K562 (cell line): ENCODE results near the gene SPHKAP. TPM values are rescaled to one million over a fixed set of nuclear protein-coding genes. Genes with fewer than 3 reads are reported as not detected.

ENCODE experiments used
- ATAC-seq: fragments of 200-7000 bp; cut with Tn5 transposase; 3 replicates; pipeline ENCODE4 v1.9.1; 2020; ENCODE audit warnings: moderate library complexity
- BruUV-seq: library from RNA; stranded (reverse); fragments of 400-500 nt; replicated peaks from 2 replicates; lab custom pipeline; 2021; lab: Mats Ljungman, UMichigan
- CTCF ChIA-PET: fragments of 300-600 bp; formaldehyde crosslinking; extraction: SDS; loops from one replicate; lab custom pipeline; 2021; ENCODE audit warnings: low intra/inter-chr PET ratio; lab: Yijun Ruan, JAX
- POLR2A ChIA-PET: fragments of 300-600, 350-650 bp; sonication (Branson Sonifier 250); formaldehyde crosslinking; extraction: SDS; loops from one replicate; lab custom pipeline; 2021; ENCODE audit warnings: antibody characterized with exemption, inconsistent platforms; lab: Yijun Ruan, JAX
- DNase-seq, 4 experiments: peaks; one replicate each; pipeline versions ENCODE4 v3.0.0 to v3.0.0-alpha.2; 2011 to 2018; ENCODE audit warnings: low spot score in 3 of 4, mixed read lengths in 3 of 4; ENCODE audit errors: extremely low read depth in 1 of 4
- FAIRE-seq: peaks from 2 replicates; lab custom pipeline; 2011; peaks lifted over from hg19 to GRCh38; lab: Jason Lieb, UNC
- H2AFZ ChIP-seq: 2 replicates; pipeline ENCODE4 v1.6.0; 2011; ENCODE audit warnings: low read depth, low read length, control low read depth, inconsistent platforms
- H3K27ac ChIP-seq: fragments of 200-600 bp; 3 replicates; pipeline ENCODE4 v1.8.0; 2011; ENCODE audit warnings: low read depth, mild to moderate bottlenecking, control low read depth, inconsistent platforms, low read length, moderate library complexity, mixed read lengths; ENCODE audit errors: extremely low read depth
- H3K27me3 ChIP-seq, 2 experiments: fragments of 300-600 bp in 1 of 2; 2 replicates in 1 of 2; 3 replicates in 1 of 2; pipeline versions ENCODE4 v1.6.0 to v1.8.0; 2011; ENCODE audit warnings: inconsistent platforms in 2 of 2, low read length in 2 of 2, mild to moderate bottlenecking in 1 of 2, mixed read lengths in 1 of 2, moderate library complexity in 1 of 2; ENCODE audit not compliant: control insufficient read depth in 2 of 2, insufficient read depth in 2 of 2
- H3K36me3 ChIP-seq: fragments of 300-600 bp; 3 replicates; pipeline ENCODE4 v1.8.0; 2011; ENCODE audit warnings: mild to moderate bottlenecking, low read length, inconsistent platforms; ENCODE audit not compliant: control insufficient read depth, insufficient read depth
- H3K4me1 ChIP-seq, 2 experiments: fragments of 200-600 bp in 1 of 2; replicated peaks in 1 of 2; 2 replicates in 1 of 2; 3 replicates in 1 of 2; pipeline versions ENCODE4 v1.5.1 to v1.8.0; 2011; ENCODE audit warnings: inconsistent platforms in 2 of 2, low read length in 2 of 2, mild to moderate bottlenecking in 1 of 2, mixed read lengths in 1 of 2, moderate library complexity in 1 of 2; ENCODE audit not compliant: control insufficient read depth in 2 of 2, insufficient read depth in 2 of 2
- H3K4me2 ChIP-seq: 2 replicates; pipeline ENCODE4 v1.6.1; 2011; ENCODE audit warnings: low read length, control low read depth, inconsistent platforms, mixed read lengths; ENCODE audit not compliant: insufficient read depth
- H3K4me3 ChIP-seq: fragments of 200-600 bp; sonication (generic), shearing (Covaris generic); 2 replicates; pipeline ENCODE4 v1.5.1; 2016; ENCODE audit warnings: control low read depth, inconsistent platforms
- H3K79me2 ChIP-seq: fragments of 200-600 bp; 3 replicates; pipeline ENCODE4 v1.8.0; 2011; ENCODE audit warnings: low read length, inconsistent platforms; ENCODE audit not compliant: control insufficient read depth, insufficient read depth
- H3K9ac ChIP-seq, 2 experiments: 2 replicates each; pipeline versions ENCODE4 v1.6.0 to v1.6.1; 2011; ENCODE audit warnings: low read depth in 2 of 2, low read length in 2 of 2, control low read depth in 1 of 2, inconsistent platforms in 1 of 2, mild to moderate bottlenecking in 1 of 2, mixed read lengths in 1 of 2; ENCODE audit not compliant: insufficient read depth in 1 of 2
- H3K9me1 ChIP-seq: one replicate; pipeline ENCODE4 v1.6.0; 2011; ENCODE audit warnings: inconsistent platforms, mild to moderate bottlenecking, low read length, moderate library complexity; ENCODE audit not compliant: control insufficient read depth, insufficient read depth
- H3K9me3 ChIP-seq: replicated peaks from 2 replicates; pipeline ENCODE4 v1.5.1; 2011; ENCODE audit warnings: low read depth, low read length, inconsistent platforms; ENCODE audit not compliant: control insufficient read depth, insufficient read depth
- H4K20me1 ChIP-seq: replicated peaks from 2 replicates; pipeline ENCODE4 v1.6.1; 2011; ENCODE audit warnings: low read length, inconsistent platforms, mixed read lengths; ENCODE audit not compliant: control insufficient read depth, insufficient read depth
- CTCFL ChIP-seq: IDR thresholded peaks from 2 replicates; pipeline ENCODE4 v1.6.1; 2011; ENCODE audit warnings: borderline replicate concordance, low read depth, mild to moderate bottlenecking, moderate library complexity, low read length; ENCODE audit not compliant: insufficient read depth, poor library complexity, severe bottlenecking
- E2F8 ChIP-seq: fragments of 450-650 bp; IDR thresholded peaks from 2 replicates; pipeline ENCODE4 v1.7.1; 2018; ENCODE audit warnings: mild to moderate bottlenecking, low read depth; ENCODE audit not compliant: partially characterized antibody
- EHMT2 ChIP-seq: fragments of 450-650 bp; IDR thresholded peaks from 2 replicates; pipeline ENCODE4 v1.6.1; 2018; ENCODE audit warnings: antibody characterized with exemption
- HDAC3 ChIP-seq: fragments of 450-650 bp; IDR thresholded peaks from 2 replicates; pipeline ENCODE4 v1.6.1; 2018; ENCODE audit warnings: borderline replicate concordance, mild to moderate bottlenecking, moderate library complexity; ENCODE audit not compliant: partially characterized antibody
- ILF3 ChIP-seq: fragments of 450-650 bp; IDR thresholded peaks from 2 replicates; pipeline ENCODE4 v1.6.1; 2018; ENCODE audit warnings: antibody characterized with exemption, mild to moderate bottlenecking, moderate library complexity, borderline replicate concordance
- MCM7 ChIP-seq, 2 experiments: fragments of 450-650 bp; IDR thresholded peaks; 2 replicates each; pipeline ENCODE4 v1.6.1; 2016 to 2018
- STAT5B ChIP-seq: fragments of 250-450 bp; sonication (Bioruptor Pico); IDR thresholded peaks from 2 replicates; pipeline ENCODE4 v1.8.0; 2021; ENCODE audit warnings: mild to moderate bottlenecking, inconsistent platforms
- TSC22D4 ChIP-seq: fragments of 450-650 bp; IDR thresholded peaks from 2 replicates; pipeline ENCODE4 v1.6.1; 2016; ENCODE audit warnings: missing genetic modification characterization, missing biosample characterization, control low read depth
- ZNF407 ChIP-seq: fragments of 450-650 bp; IDR thresholded peaks from 2 replicates; pipeline ENCODE4 v1.6.1; 2016; ENCODE audit warnings: low read depth
- WGBS: fragments of 100-300 bp; shearing (Covaris generic); methylation state at CpG from one replicate; pipeline ENCODE4 v1.1.6; 2016; ENCODE audit warnings: low coverage, mixed read lengths; ENCODE audit not compliant: insufficient coverage; ENCODE audit errors: missing lambda C conversion rate; 5-methylcytosine and 5-hydroxymethylcytosine counted together
- in situ Hi-C: fragments of 300-500 bp; cut with MboI; formaldehyde crosslinking; loops from 4 replicates; pipeline ENCODE4 v1.15.0; 2018; ENCODE audit warnings: inconsistent platforms, mixed read lengths
- intact Hi-C: fragments of 100-400 bp; cut with micrococcal nuclease; formaldehyde crosslinking; loops from 2 replicates; pipeline ENCODE4 v1.14.2; 2022
- polyA plus RNA-seq, 8 experiments: library from polyadenylated mRNA; depleted of rRNA in 4 of 8; stranded (reverse) in 5 of 8; unstranded in 3 of 8; fragments of >200 nt; fragmentation: Nextera tagmentation in 2 of 8; fragmentation: Illumina TruSeq in 1 of 8; extraction: Ambion mirVana in 2 of 8; extraction: Trizol in 1 of 8; gene quantifications; 2 replicates each; pipeline versions ENCODE4 v1.2.1 to v1.2.3, GENCODE V29; 2011 to 2014; ENCODE audit warnings: inconsistent platforms in 1 of 8, missing spikeins in 1 of 8
- total RNA-seq, 7 experiments: library from RNA; depleted of rRNA in 6 of 7; stranded (reverse); fragments of >200 nt in 6 of 7; fragmentation: Illumina TruSeq in 2 of 7; extraction: Trizol in 2 of 7; gene quantifications; 2 replicates each; pipeline versions ENCODE4 v1.2.1 to v1.2.3, GENCODE V29; 2011 to 2021; ENCODE audit warnings: low replicate concordance in 1 of 7

SPHKAP gene
- total and polyA plus RNA-seq, 9 of the 15 experiments (the other 6 are each of a cell fraction or from before 2014, with no cell fraction given), result not detected

GRCh38 chr2:228104215-228104614 lies 77.3 kb downstream of the SPHKAP start:
- H3K9ac ChIP-seq, result no peak overlapping the region
- ChIA-PET CTCF (no interaction called here), POLR2A (interaction anchor here (0.6 kb wide), 1 partner anchor 362 kb away, joined by 4 read pairs; no protein-coding TSS in a partner anchor)
- in situ Hi-C loops (no loop called here), intact Hi-C loops (no loop called here)
- BruUV-seq, result no TSS peak
- DNase-seq (no peak), FAIRE-seq (no peak), ATAC-seq (no peak)
- no peaks in the 10 kb centered on the region for H3K9me3 ChIP-seq
- no peaks in the 10 kb centered on the region for H3K27me3 ChIP-seq
- no peak overlapping the region for H3K4me3 ChIP-seq
- no peaks in the 10 kb centered on the region for H3K79me2 ChIP-seq
- H3K4me1 ChIP-seq, result no peaks in the 10 kb centered on the region
- no peaks in the 10 kb centered on the region for H4K20me1 ChIP-seq
- no peak overlapping the region for H3K4me2 ChIP-seq
- H3K36me3 ChIP-seq, result no peaks in the 10 kb centered on the region
- H3K9me1 ChIP-seq, result no peaks in the 10 kb centered on the region
- H3K27ac ChIP-seq, result no peak overlapping the region
- 3% methylated on average over 2 of the region's 2 CpGs for WGBS
- no peak overlapping the region for H2AFZ ChIP-seq
- TF ChIP-seq EHMT2, result no peak
- no peak for TF ChIP-seq HDAC3
- TF ChIP-seq CTCFL, result no peak
- no peak for TF ChIP-seq MCM7 (IDR thresholded peaks at IDR 0.05)
- TF ChIP-seq ILF3, result no peak
- TF ChIP-seq E2F8, result no peak
- no peak for TF ChIP-seq STAT5B (CRISPR knock-in tag)
- TF ChIP-seq ZNF407, result no peak
- TF ChIP-seq TSC22D4 (tag), result no peak
